GM19239 (cell line): ENCODE data around the gene ARNT2.
"Not testable (repeated sequence)": the region's sequence is repeated elsewhere in the genome, so short reads cannot be mapped to it uniquely, and the experiment has no call there.

Source experiments
- DNase-seq: peaks from one replicate; pipeline ENCODE4 v3.0.0; 2011; ENCODE audit warnings: low spot score; ENCODE audit not compliant: insufficient read length
- FAIRE-seq: peaks from 2 replicates; lab custom pipeline; 2011; peaks lifted over from hg19 to GRCh38; lab: Jason Lieb, UNC

The ARNT2 gene

DNA sequence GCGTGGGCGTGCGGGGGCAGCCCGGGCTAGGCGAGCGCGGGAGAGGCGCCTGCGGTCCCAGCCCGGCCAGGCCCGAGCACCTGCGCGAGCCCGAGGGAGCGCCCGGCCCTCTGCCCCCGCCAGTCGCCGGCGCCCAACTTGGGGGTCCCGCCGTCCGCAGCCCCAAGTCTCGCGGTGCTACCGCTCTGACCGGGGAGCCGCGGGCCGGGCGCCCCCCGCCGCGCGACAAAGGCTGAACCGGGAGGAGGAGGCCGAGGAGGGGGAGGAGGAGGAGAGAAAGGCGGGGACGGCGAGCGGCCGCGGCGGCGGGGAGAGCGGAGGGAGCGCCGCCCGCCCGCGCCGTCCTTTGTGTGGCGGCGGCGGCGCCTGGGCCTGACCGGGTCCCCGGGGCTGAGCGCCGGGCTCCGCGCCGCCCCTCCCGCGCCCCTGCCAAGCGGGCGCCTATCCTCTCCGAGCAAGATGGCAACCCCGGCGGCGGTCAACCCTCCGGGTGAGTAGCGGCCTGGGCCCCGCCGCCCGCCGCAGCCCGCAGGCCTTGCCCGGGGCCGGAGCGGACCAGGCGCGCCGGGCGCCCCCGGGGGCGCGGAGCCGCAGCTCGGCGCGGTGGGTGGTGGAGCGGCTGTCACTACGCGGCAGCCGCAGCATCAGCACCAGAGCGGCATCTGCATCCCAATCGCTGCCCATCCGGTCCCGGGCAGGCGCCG is at the start of gene ARNT2:
Gene ARNT2 (plus strand): TSS at position 326 of the 704 bp plus-strand sequence. CDS start 134 bp downstream, at position 460.
- DNase-seq (no peak), FAIRE-seq (no peak)

DNA sequence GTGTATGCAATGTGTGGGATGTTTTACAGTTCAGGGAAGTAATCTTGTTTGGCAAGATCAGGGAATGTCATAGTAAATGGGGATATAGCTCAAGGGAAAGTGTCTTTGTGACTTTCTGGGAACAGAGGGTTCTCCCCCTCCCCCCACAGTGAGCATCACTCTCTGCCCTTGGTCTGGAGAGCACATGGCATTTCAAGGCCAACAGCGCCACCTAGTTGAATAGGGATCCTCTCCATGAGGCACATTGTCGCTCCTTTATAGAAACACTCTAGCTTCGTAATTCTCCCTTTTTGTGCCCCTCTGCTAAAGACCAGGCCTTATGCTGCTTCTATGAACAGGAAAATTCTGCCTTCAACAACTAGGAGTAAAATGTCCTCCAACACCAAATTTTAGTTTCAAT is 37.1 kb upstream of the ARNT2 start:
- no peak for FAIRE-seq
- DNase-seq = no peak

DNA sequence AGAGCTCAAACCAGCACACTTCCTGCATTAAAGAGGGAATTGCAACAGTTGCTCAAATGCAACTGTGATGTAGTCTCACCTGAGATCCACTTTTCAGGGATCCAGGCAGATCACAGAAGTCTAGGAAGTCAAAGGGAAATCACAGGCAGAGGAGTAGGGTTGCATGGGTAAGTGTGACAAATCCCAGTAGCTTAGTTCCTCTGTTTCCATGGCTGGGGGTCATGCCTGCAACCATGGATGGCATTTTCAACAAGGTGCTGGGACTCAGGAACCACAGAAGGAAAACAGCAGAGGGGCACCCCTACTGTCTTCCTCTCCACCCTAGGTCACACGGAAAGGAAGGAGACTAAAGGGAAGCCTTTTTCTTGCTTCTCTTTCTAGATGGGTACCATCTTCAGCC is 36.5 kb upstream of the ARNT2 start:
- FAIRE-seq = no peak
- DNase-seq = no peak

DNA sequence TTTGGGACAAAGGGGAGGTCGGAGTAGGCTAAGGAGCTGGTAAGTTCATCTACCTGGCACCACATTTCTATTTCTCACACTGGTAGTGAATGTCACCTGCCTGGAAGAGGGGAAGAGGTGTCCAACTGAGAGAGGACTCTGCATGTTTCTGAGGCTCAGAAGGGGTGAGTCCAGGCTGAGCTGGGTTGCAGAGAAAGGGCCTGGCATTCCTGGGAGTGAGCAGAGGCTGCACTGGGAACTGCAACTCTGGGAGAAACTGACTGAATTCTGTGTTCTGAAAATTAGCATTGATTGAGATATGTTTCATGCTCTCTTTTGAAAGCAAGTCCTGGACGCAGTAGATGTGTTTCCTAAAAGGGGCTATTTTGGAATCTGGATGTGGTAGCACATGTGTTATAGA is 32.3 kb upstream of the ARNT2 start:
- FAIRE-seq = no peak

DNA sequence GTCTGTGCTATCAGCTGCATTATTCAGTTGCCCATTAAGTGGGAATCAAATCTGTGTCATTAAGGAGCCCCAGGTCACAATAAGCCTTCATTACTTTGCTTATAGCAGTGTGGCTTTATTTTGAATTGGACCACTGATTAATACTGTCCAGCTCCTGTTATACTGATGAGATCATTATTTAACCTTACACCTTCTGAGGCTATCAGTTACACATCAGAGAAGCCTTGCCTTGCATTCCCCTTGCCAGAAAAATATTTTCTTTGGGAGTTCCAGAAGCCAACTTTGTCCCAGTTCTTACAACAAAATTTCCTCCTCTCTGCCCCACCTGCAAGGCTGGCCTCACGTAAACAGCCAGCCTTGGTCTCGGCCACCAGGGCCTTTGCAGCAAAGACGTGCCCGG is 29.7 kb upstream of the ARNT2 start:
- no peak for FAIRE-seq
- no peak for DNase-seq

More for the DNA sequence above, 32.3 kb upstream of the ARNT2 start:
- DNase-seq = no peak

DNA sequence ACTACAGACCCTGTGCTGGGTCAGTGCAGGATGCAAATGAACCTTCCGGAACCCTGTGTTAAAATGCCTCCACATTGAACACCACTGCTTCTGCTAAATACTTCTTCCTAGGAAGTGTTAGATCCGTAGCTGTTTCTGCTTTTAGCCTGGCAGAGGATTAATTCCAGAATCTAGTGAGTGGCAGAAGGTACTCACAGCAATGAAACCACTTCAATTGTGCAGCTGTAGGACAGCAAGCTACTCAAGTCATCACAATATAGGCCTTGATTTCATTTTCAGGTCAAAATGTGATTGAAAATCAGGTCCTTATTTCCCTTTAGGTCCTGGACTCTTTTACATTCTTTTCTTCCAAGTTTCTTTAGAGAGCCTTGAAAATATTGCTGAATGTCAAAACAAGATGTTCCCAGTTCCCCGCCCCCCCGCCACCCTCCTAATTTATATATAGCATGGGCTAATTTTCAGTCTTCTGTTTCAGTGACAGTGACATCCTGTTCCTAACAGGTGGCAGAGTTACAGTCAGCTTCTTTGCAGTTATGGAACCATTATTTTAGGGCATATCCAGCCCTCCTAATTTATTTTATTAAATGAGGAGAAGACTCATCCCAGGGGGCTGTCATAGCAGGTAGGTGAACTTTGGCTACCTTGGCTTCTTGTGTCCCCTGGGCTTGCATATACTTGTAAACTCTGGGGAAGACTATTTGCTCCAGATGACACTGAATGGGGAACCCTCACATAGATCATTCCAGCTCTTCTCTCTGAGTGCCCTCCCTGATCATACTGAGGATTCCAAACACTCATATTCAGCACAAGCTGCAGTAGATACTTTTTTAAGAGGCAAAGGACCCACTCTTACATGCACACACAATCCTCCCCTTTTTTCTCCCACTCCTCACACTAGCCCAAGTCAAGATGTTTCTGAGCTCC is 28.0 kb upstream of the ARNT2 start:
- FAIRE-seq (no peak), DNase-seq (no peak)

DNA sequence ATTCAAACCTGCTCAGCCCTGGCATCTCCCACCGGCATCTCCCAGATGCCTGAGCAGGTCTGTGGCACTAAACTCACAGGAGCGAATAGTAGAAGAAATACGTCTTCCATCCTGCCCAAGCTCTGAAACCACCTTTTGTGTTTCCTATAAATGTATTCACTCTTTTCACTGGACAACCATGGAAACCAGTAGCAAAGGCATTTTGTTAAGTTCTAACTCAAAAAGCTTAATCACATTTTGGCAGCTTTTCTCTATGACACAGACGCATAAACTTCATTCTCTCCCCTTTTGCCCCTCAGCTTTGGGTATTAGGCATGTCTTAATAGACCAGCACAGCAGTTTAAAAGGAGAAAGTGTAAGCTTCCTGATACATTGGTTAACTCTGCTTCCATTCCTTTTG is 24.5 kb upstream of the ARNT2 start:
- DNase-seq = no peak
- FAIRE-seq = no peak

DNA sequence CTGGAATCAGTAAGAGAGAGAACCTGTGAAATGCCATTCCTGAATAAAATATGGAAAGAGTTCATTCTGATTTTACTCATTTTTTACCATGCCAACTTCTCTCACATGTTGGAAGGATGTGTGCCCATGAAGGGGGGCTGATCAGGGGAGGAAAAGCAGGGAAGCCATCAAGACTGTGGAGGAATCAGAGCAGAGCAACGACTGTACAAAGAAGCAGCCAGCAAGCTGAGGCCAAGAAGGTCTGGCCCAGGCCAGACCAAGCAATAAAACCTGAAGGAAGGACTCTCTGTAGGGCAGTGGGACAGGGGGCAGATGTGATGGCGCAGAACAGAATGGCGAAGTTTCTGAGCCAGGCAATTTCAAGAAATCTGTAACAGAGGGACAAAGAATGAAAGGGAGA is 24.0 kb upstream of the ARNT2 start:
- DNase-seq (no peak), FAIRE-seq (no peak)

DNA sequence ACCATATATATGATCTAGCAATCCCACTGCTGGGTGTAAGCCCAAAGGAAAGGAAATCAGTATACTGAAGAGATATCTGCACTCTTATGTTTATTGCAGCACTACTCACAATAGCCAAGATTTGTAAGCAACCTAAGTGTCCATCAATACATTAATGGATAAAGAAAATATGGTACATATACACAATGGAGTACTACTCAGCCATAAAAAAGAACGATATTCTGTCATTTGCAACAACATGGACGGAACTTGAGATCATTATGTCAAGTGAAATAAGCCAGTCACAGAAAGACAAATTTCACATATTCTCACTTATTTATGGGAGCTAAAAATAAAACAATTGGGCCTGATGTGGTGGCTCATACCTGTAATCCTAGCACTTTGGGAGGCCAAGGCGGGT is 21.9 kb upstream of the ARNT2 start:
- no peak for FAIRE-seq
- DNase-seq = no peak

DNA sequence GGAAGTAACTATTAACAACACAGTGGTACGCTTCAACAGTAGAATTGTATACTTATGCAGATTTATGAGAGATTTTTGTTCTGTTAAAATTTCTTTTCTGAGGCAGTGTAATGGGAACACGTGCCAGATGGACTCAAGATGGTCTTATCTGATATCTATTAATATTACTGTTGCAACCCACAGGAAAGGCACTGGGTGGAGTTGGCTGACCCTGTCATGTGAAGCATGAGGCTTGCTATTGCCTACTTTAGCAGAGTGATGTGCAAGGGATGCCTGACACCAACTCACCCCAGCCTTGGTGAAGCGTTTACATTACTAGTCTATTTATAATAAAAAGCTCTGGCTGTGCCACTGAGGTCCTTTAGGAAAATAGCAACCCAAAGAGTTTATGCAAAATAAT is 19.8 kb upstream of the ARNT2 start:
- DNase-seq = no peak
- no peak for FAIRE-seq

DNA sequence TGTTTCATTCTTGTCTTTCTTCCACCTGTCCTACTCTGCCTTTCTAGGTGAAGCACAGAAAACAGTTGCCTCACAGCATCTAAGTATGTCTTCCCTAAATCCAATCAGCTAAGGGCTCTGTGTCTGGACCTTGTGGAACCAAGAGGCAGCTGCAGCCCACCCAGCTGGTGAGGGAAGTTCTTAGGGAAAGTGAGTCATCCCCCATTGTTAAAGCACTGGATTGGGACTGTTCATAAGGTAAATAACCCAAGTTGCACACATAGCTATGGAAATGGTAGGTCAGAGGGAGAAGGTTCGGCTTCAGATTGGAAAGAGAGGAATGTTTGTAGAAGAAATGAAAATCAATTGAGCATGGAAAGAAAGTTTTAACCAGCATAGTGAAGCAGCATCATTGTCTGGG is 18.0 kb upstream of the ARNT2 start:
- no peak for DNase-seq
- FAIRE-seq = no peak

DNA sequence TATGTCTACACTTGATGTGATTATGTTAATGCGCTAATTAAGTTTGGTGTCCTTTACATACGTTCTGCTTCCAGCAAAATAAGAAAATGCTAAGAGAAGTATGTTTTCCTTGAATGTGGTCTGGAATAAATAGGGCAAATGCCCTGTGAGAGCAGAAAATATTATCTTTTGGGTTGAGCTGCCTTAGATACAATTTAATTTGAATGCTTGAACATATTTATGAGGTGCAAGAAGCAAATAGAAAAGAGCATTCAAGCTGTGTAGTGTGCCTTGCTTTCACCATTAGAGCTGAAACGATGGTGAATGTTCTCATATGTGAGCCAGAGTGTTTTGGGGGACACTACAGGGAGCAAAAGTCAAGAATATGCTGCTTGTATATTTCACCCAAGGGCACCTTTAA is 15.9 kb upstream of the ARNT2 start:
- DNase-seq = no peak
- FAIRE-seq = no peak

DNA sequence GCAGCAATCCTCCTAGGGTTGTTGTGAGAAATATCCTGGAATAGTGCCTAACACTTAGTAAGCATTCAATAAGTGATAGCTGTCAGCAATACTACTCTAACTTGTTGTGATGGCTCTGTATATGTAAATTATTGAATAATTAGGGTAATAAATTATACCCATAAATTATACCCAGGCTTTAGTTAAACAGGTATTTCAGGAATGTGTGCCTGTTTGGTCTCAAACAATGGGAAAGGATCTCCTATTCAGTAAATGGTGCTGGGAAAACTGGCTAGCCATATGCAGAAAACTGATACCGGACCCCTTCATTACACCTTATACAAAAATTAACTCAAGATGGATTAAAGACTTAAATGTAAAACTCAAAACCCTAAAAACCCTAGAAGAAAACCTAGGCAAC is 14.8 kb upstream of the ARNT2 start:
- DNase-seq (no peak), FAIRE-seq (no peak)

DNA sequence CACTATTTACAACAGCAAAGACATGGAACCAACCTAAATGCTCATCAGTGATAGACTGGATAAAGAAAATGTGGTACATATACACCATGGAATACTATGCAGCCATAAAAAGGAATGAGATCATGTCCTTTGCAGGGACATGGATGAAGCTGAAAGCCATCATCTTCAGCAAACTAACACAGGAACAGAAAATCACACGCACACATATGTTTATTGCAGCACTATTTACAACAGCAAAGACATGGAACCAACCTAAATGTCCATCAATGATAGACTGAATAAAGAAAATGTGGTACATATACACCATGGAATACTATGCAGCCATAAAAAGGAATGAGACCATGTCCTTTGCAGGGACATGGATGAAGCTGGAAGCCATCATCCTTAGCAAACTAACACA is 13.2 kb upstream of the ARNT2 start:
- DNase-seq, FAIRE-seq: not testable (repeated sequence)

DNA sequence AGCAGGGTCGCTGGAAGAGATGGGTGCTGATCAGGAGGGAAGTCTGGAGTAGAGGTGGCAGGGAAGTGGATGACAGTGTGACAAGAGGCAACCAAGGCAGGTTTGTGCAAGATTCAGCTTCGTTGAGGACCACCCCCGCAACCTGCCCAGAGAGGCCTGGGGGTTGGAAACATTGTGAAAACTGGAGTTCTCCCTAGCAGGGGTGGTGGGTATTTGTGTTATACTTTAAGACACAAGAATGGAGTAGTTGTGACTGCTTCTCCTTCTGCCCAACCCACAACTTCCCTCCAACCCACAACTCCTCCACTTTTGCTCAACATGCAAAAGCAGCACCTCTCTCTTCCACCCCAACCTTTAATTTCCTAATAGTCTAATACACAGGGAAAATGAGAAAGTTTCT is 8.6 kb upstream of the ARNT2 start:
- FAIRE-seq (no peak), DNase-seq (no peak)

DNA sequence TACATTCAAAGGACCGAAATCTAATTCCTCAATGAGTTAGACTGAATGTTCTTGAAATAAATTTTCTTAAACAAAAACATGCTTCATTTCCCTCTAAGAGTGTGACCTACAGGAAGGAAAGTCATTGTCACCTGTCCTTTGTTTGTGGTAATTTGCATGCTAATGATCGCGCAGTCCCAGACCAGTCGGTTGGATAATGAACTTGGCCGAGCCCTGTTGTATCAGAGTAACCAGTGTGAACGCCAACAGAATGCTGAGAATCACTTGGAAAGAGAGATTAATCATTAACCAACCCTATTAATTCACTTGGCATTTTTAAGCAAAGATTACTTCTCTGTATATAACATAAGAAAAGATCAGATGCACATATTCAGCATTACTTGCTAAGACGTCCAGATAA is 8.1 kb upstream of the ARNT2 start:
- no peak for FAIRE-seq
- no peak for DNase-seq

DNA sequence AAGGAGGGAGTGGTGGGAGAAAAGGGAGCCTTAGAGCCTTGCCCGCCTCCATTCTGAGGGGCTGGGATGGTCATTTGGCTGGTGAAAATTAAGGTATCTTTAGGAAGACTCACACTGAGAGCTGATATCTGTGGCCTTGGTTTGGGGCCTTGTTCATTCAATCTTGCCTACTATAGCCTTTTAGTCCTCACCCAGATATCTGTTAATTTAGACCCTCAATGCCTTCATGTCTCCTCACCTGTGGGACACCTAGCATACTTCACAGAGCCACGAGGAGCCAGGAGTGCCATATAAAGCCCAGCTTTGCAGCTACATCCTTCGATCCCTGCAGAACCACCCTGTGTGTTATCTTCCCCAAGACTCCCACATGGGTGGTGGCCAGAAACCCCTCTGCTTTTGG is 4.7 kb upstream of the ARNT2 start:
- FAIRE-seq (no peak), DNase-seq (no peak)

DNA sequence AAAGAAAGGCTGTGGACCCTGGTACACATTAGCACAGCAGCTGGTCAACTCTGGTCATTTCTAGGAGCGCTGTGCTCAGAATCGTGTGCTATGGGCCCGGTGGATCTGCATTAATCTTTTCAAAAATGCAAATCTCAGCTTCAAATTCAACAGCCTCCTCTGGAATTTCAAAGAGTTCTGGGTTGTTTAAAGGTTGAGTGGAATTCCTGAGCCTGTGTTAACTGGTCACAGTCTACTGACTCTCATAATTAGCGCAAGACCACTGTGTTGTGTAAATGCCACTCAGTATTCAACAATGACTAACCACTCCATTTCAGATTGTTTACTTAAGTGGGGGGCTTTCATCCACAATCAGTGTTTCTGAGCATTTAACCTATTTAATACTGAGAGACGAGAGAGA is 2.7 kb upstream of the ARNT2 start:
- no peak for FAIRE-seq
- DNase-seq = no peak

DNA sequence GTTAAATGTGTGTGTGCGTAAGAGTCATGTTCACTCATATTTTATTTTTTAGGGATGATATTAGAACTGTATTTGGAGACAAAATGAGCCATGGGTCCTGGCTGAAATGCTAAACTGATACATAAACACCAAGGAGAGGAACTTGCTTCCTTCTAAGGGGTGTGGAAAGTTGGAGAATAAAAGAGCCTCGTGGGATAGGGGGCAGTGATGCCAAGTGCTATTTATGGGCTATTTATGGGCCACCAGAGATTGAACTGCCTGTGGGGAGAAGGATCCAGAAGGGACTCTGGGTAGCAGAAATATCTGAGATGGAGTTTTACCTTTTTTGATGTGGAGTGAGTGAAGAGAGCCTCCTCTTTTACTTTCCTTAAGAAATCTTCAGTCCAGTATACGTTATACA is 1.8 kb upstream of the ARNT2 start:
- no peak for DNase-seq
- FAIRE-seq = no peak

DNA sequence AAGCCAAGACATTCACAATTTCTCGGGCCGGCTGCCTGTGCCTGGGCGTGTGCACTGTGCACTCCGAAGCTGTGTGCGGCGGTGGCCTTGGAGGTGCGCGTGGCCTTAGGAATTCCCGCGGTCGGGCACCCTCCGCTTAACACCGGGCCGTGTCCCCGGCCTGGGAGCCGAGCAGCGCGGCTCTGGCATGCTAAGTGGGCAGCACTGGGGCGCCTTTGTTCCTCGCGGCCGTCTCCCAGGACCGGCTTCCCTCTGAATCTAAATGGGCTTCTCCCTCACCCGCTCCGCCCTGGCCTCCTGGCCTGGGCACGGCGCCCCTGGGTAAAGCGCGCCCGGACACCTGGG is 498 bp upstream of the ARNT2 start:
- DNase-seq (no peak), FAIRE-seq (no peak)

DNA sequence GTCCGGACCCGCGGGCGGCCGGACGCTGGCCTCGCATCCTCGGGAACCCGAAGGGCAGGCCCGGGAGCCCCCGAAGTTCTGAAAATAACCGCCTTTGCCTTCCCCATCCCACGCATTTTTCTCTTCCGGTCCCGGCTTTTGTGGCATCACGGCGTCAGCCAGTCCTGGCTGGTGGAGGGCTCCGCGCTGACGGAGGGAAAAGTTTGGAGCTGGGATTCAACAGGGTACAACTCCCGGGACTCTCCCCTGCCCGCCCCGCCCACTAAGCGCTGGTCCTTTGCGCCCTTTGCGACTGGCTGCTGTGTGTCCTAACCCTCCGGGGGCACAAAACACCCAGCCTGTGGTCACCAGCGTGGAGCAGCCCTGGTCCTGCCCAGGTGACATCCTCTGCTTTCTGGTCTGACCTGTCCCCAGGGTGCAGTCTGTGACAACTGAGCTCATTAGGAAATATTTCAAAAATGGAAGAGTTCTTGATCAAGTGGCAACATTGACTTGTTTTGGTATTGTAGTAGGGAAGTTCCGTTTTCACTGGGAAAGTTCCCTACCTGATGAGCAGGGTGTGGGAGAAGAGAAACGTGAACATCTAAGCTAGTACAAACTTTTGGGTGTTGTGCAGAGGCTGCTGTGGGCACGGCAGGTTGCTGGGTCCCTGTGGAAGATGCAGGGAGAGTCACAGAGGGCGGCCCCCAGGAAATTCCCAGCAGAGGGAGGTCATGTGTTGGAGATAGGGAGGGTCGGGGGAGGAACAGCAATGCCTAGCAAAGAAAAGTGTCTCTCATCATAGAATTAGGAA is 775 bp downstream of the ARNT2 start:
- DNase-seq = no peak
- FAIRE-seq = no peak
